HCT116 (cell line): ENCODE results near the gene CRYBG2.

ENCODE experiments used
- CTCF ChIP-seq, 3 experiments: fragments of 200-600 bp in 1 of 3; sonication (generic) in 1 of 3; IDR thresholded peaks in 2 of 3; conservative IDR thresholded peaks in 1 of 3; 2 replicates each; pipeline ENCODE4 v1.5.1; 2012 to 2017; ENCODE audit warnings: low read depth in 2 of 3, low read length in 2 of 3, antibody characterized with exemption in 1 of 3, borderline replicate concordance in 1 of 3, control low read depth in 1 of 3, mild to moderate bottlenecking in 1 of 3, mixed read lengths in 1 of 3, mixed run types in 1 of 3, moderate library complexity in 1 of 3; ENCODE audit not compliant: insufficient read depth in 1 of 3
- EZH2 ChIP-seq: fragments of 200-600 bp; sonication (generic); IDR thresholded peaks from 2 replicates; pipeline ENCODE4 v1.6.1; 2017; ENCODE audit warnings: antibody characterized with exemption, mixed run types
- JUND ChIP-seq: IDR thresholded peaks from 2 replicates; pipeline ENCODE4 v1.6.1; 2012
- POLR2A ChIP-seq: IDR thresholded peaks from 2 replicates; pipeline ENCODE4 v1.7.0; 2011; ENCODE audit warnings: borderline replicate concordance; ENCODE audit not compliant: insufficient read depth, insufficient read length; ENCODE audit errors: extremely low read depth
- RAD21 ChIP-seq: IDR thresholded peaks from 2 replicates; pipeline ENCODE4 v1.6.1; 2012; ENCODE audit warnings: low read depth, mild to moderate bottlenecking

- TF ChIP-seq POLR2A (no peak), CTCF (IDR thresholded peaks at IDR 0.05 in 2 of 3, conservative IDR thresholded peaks at IDR 0.05 in 1 of 3; ENCODE audit: borderline replicate concordance in 1 of 3, insufficient read depth in 1 of 3, low read depth in 2 of 3, low read length in 2 of 3) (no peak), EZH2 (no peak), RAD21 (no peak), JUND (no peak)
Measured at GRCh38 chr1:26384076-26384475, 30.1 kb upstream of the CRYBG2 start.
